K562 (cell line): Measurements from ENCODE around the gene CNTNAP4. TPM values are rescaled to one million over a fixed set of nuclear protein-coding genes. Genes with fewer than 3 reads are reported as not detected.

Source experiments
- ATAC-seq: fragments of 200-7000 bp; cut with Tn5 transposase; 3 replicates; pipeline ENCODE4 v1.9.1; 2020; ENCODE audit warnings: moderate library complexity
- BruUV-seq: library from RNA; stranded (reverse); fragments of 400-500 nt; replicated peaks from 2 replicates; lab custom pipeline; 2021; lab: Mats Ljungman, UMichigan
- CTCF ChIA-PET: fragments of 300-600 bp; formaldehyde crosslinking; extraction: SDS; loops from one replicate; lab custom pipeline; 2021; ENCODE audit warnings: low intra/inter-chr PET ratio; lab: Yijun Ruan, JAX
- POLR2A ChIA-PET: fragments of 300-600, 350-650 bp; sonication (Branson Sonifier 250); formaldehyde crosslinking; extraction: SDS; loops from one replicate; lab custom pipeline; 2021; ENCODE audit warnings: antibody characterized with exemption, inconsistent platforms; lab: Yijun Ruan, JAX
- DNase-seq, 4 experiments: peaks; one replicate each; pipeline versions ENCODE4 v3.0.0 to v3.0.0-alpha.2; 2011 to 2018; ENCODE audit warnings: low spot score in 3 of 4, mixed read lengths in 3 of 4; ENCODE audit errors: extremely low read depth in 1 of 4
- FAIRE-seq: peaks from 2 replicates; lab custom pipeline; 2011; peaks lifted over from hg19 to GRCh38; lab: Jason Lieb, UNC
- H2AFZ ChIP-seq: 2 replicates; pipeline ENCODE4 v1.6.0; 2011; ENCODE audit warnings: low read depth, low read length, control low read depth, inconsistent platforms
- H3K27ac ChIP-seq: fragments of 200-600 bp; 3 replicates; pipeline ENCODE4 v1.8.0; 2011; ENCODE audit warnings: low read depth, mild to moderate bottlenecking, control low read depth, inconsistent platforms, low read length, moderate library complexity, mixed read lengths; ENCODE audit errors: extremely low read depth
- H3K27me3 ChIP-seq, 2 experiments: fragments of 300-600 bp in 1 of 2; 2 replicates in 1 of 2; 3 replicates in 1 of 2; pipeline versions ENCODE4 v1.6.0 to v1.8.0; 2011; ENCODE audit warnings: inconsistent platforms in 2 of 2, low read length in 2 of 2, mild to moderate bottlenecking in 1 of 2, mixed read lengths in 1 of 2, moderate library complexity in 1 of 2; ENCODE audit not compliant: control insufficient read depth in 2 of 2, insufficient read depth in 2 of 2
- H3K36me3 ChIP-seq: fragments of 300-600 bp; 3 replicates; pipeline ENCODE4 v1.8.0; 2011; ENCODE audit warnings: mild to moderate bottlenecking, low read length, inconsistent platforms; ENCODE audit not compliant: control insufficient read depth, insufficient read depth
- H3K4me1 ChIP-seq, 2 experiments: fragments of 200-600 bp in 1 of 2; replicated peaks in 1 of 2; 2 replicates in 1 of 2; 3 replicates in 1 of 2; pipeline versions ENCODE4 v1.5.1 to v1.8.0; 2011; ENCODE audit warnings: inconsistent platforms in 2 of 2, low read length in 2 of 2, mild to moderate bottlenecking in 1 of 2, mixed read lengths in 1 of 2, moderate library complexity in 1 of 2; ENCODE audit not compliant: control insufficient read depth in 2 of 2, insufficient read depth in 2 of 2
- H3K4me2 ChIP-seq: 2 replicates; pipeline ENCODE4 v1.6.1; 2011; ENCODE audit warnings: low read length, control low read depth, inconsistent platforms, mixed read lengths; ENCODE audit not compliant: insufficient read depth
- H3K4me3 ChIP-seq: fragments of 200-600 bp; sonication (generic), shearing (Covaris generic); 2 replicates; pipeline ENCODE4 v1.5.1; 2016; ENCODE audit warnings: control low read depth, inconsistent platforms
- H3K79me2 ChIP-seq: fragments of 200-600 bp; 3 replicates; pipeline ENCODE4 v1.8.0; 2011; ENCODE audit warnings: low read length, inconsistent platforms; ENCODE audit not compliant: control insufficient read depth, insufficient read depth
- H3K9ac ChIP-seq, 2 experiments: 2 replicates each; pipeline versions ENCODE4 v1.6.0 to v1.6.1; 2011; ENCODE audit warnings: low read depth in 2 of 2, low read length in 2 of 2, control low read depth in 1 of 2, inconsistent platforms in 1 of 2, mild to moderate bottlenecking in 1 of 2, mixed read lengths in 1 of 2; ENCODE audit not compliant: insufficient read depth in 1 of 2
- H3K9me1 ChIP-seq: one replicate; pipeline ENCODE4 v1.6.0; 2011; ENCODE audit warnings: inconsistent platforms, mild to moderate bottlenecking, low read length, moderate library complexity; ENCODE audit not compliant: control insufficient read depth, insufficient read depth
- H3K9me3 ChIP-seq: replicated peaks from 2 replicates; pipeline ENCODE4 v1.5.1; 2011; ENCODE audit warnings: low read depth, low read length, inconsistent platforms; ENCODE audit not compliant: control insufficient read depth, insufficient read depth
- H4K20me1 ChIP-seq: replicated peaks from 2 replicates; pipeline ENCODE4 v1.6.1; 2011; ENCODE audit warnings: low read length, inconsistent platforms, mixed read lengths; ENCODE audit not compliant: control insufficient read depth, insufficient read depth
- FOXA3 ChIP-seq, 2 experiments: fragments of 450-650 bp in 1 of 2; sonication (generic) in 1 of 2; formaldehyde crosslinking; IDR thresholded peaks in 1 of 2; conservative IDR thresholded peaks in 1 of 2; 2 replicates each; pipeline versions ENCODE4 v1.4.0 to v1.8.0; 2020 to 2022; ENCODE audit warnings: mild to moderate bottlenecking in 2 of 2, missing genetic modification reagents in 1 of 2
- NR2C2 ChIP-seq, 2 experiments: fragments of 200-800 bp in 1 of 2; sonication (Bioruptor generic) in 1 of 2; sonication (generic) in 1 of 2; formaldehyde crosslinking in 1 of 2; IDR thresholded peaks; 2 replicates each; pipeline versions ENCODE4 v1.6.1 to v1.8.0; 2016 to 2022; ENCODE audit warnings: mild to moderate bottlenecking in 1 of 2, missing compliant biosample characterization in 1 of 2, missing genetic modification characterization in 1 of 2, missing genetic modification reagents in 1 of 2
- ZNF165 ChIP-seq: fragments of 250-450 bp; sonication (Bioruptor Pico); IDR thresholded peaks from 2 replicates; pipeline ENCODE4 v1.4.0; 2020; ENCODE audit warnings: borderline replicate concordance
- ZNF347 ChIP-seq: fragments of 450-650 bp; formaldehyde crosslinking; IDR thresholded peaks from 2 replicates; pipeline ENCODE4 v1.4.0; 2020; ENCODE audit warnings: low read depth, mild to moderate bottlenecking, moderate library complexity
- ZNF740 ChIP-seq, 3 experiments: fragments of 200-800 bp in 1 of 3; sonication (Bioruptor generic) in 1 of 3; sonication (generic) in 1 of 3; formaldehyde crosslinking in 1 of 3; IDR thresholded peaks; 2 replicates each; pipeline versions ENCODE4 v1.6.1 to v1.8.0; 2016 to 2022; ENCODE audit warnings: mild to moderate bottlenecking in 2 of 3, missing compliant biosample characterization in 2 of 3, missing genetic modification characterization in 2 of 3, missing genetic modification reagents in 1 of 3
- WGBS: fragments of 100-300 bp; shearing (Covaris generic); methylation state at CpG from one replicate; pipeline ENCODE4 v1.1.6; 2016; ENCODE audit warnings: low coverage, mixed read lengths; ENCODE audit not compliant: insufficient coverage; ENCODE audit errors: missing lambda C conversion rate; 5-methylcytosine and 5-hydroxymethylcytosine counted together
- in situ Hi-C: fragments of 300-500 bp; cut with MboI; formaldehyde crosslinking; loops from 4 replicates; pipeline ENCODE4 v1.15.0; 2018; ENCODE audit warnings: inconsistent platforms, mixed read lengths
- intact Hi-C: fragments of 100-400 bp; cut with micrococcal nuclease; formaldehyde crosslinking; loops from 2 replicates; pipeline ENCODE4 v1.14.2; 2022
- polyA plus RNA-seq, 8 experiments: library from polyadenylated mRNA; depleted of rRNA in 4 of 8; stranded (reverse) in 5 of 8; unstranded in 3 of 8; fragments of >200 nt; fragmentation: Nextera tagmentation in 2 of 8; fragmentation: Illumina TruSeq in 1 of 8; extraction: Ambion mirVana in 2 of 8; extraction: Trizol in 1 of 8; gene quantifications; 2 replicates each; pipeline versions ENCODE4 v1.2.1 to v1.2.3, GENCODE V29; 2011 to 2014; ENCODE audit warnings: inconsistent platforms in 1 of 8, missing spikeins in 1 of 8
- total RNA-seq, 7 experiments: library from RNA; depleted of rRNA in 6 of 7; stranded (reverse); fragments of >200 nt in 6 of 7; fragmentation: Illumina TruSeq in 2 of 7; extraction: Trizol in 2 of 7; gene quantifications; 2 replicates each; pipeline versions ENCODE4 v1.2.1 to v1.2.3, GENCODE V29; 2011 to 2021; ENCODE audit warnings: low replicate concordance in 1 of 7

Gene CNTNAP4
- total and polyA plus RNA-seq, 9 of the 15 experiments (the other 6 are each of a cell fraction or from before 2014, with no cell fraction given), result not detected

DNA sequence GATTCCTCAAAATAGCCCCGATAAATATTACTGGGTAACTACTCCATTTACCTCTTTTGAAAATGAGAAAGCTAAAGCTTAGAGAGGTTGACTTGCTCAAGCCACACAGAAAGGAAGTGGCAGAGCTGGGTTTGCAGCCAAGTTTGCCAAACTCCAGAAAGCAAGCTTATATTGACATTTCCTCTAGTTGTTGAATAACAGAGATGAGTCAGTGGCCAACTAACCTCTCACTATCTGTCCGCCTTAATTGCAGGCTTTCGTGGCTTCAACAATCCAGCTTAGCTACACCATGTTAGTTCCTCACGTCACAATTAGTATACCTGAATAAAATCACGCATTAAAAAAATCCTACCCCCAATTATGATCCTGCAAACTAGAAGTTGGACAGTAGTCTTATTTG, 151.7 kb downstream of the CNTNAP4 start:
- CTCF ChIA-PET, result no interaction called here
- Histone ChIP-seq H3K36me3 (no peaks in the 10 kb centered on the region), H3K4me1 (no peaks in the 10 kb centered on the region), H3K9me1 (no peaks in the 10 kb centered on the region), H4K20me1 (no peaks in the 10 kb centered on the region), H3K27me3 (no peaks in the 10 kb centered on the region), H2AFZ (no peak overlapping the region), H3K9ac (no peak overlapping the region), H3K79me2 (no peaks in the 10 kb centered on the region), H3K4me3 (no peak overlapping the region), H3K4me2 (no peak overlapping the region), H3K27ac (no peak overlapping the region), H3K9me3 (no peaks in the 10 kb centered on the region)
- POLR2A ChIA-PET, result no interaction called here
- in situ Hi-C loops, result no loop called here
- TF ChIP-seq NR2C2 (CRISPR knock-in tag; IDR thresholded peaks at IDR 0.05) (no peak), NR2C2 (tag; IDR thresholded peaks at IDR 0.05) (no peak), ZNF740 (CRISPR knock-in tag; IDR thresholded peaks at IDR 0.05) (no peak), ZNF740 (tag; IDR thresholded peaks at IDR 0.05) (no peak), ZNF165 (CRISPR knock-in tag) (no peak), ZNF347 (CRISPR knock-in tag) (no peak), FOXA3 (CRISPR knock-in tag; conservative IDR thresholded peaks at IDR 0.05 in 1 of 2, IDR thresholded peaks at IDR 0.05 in 1 of 2) (no peak)
- 0% methylated on average over 5 of the region's 5 CpGs for WGBS
- FAIRE-seq (no peak), ATAC-seq (no peak), DNase-seq (no peak)
- no TSS peak for BruUV-seq
- intact Hi-C loops, result no loop called here
